WTC11 (cell line): ENCODE measurements around the gene SMARCB1. TPM values are rescaled to one million over a fixed set of nuclear protein-coding genes. Genes with fewer than 3 reads are reported as not detected.

ENCODE experiments used
- ATAC-seq: fragments of 200-7000 bp; cut with Tn5 transposase; 2 replicates; pipeline ENCODE4 v1.10.0; 2021; ENCODE audit warnings: mild to moderate bottlenecking, moderate library complexity
- CTCF ChIA-PET: fragments of 300-600 bp; sonication (Branson Sonifier 250); formaldehyde crosslinking; loops from one replicate; lab custom pipeline; 2021; ENCODE audit warnings: antibody characterized with exemption; lab: Charles Lee
- POLR2A ChIA-PET: fragments of 350-600 bp; sonication (Branson Sonifier 250); formaldehyde crosslinking; loops from one replicate; lab custom pipeline; 2021; ENCODE audit warnings: antibody characterized with exemption; lab: Charles Lee
- DNase-seq: peaks from one replicate; pipeline ENCODE4 v3.0.0; 2021; ENCODE audit warnings: low spot score
- H3K27ac Mint-ChIP-seq: 2 replicates; pipeline ENCODE4 v1.8.0; 2021; ENCODE audit warnings: mixed read lengths
- H3K27me3 Mint-ChIP-seq: 2 replicates; pipeline ENCODE4 v1.8.0; 2021; ENCODE audit warnings: low read depth, mild to moderate bottlenecking, moderate library complexity, mixed read lengths
- H3K36me3 Mint-ChIP-seq: 2 replicates; pipeline ENCODE4 v1.8.0; 2021; ENCODE audit warnings: mixed read lengths
- H3K4me1 Mint-ChIP-seq: 2 replicates; pipeline ENCODE4 v1.8.0; 2022; ENCODE audit warnings: mixed read lengths
- H3K4me3 Mint-ChIP-seq: 2 replicates; pipeline ENCODE4 v1.8.0; 2021; ENCODE audit warnings: mild to moderate bottlenecking, moderate library complexity, mixed read lengths
- H3K9me3 Mint-ChIP-seq: 2 replicates; pipeline ENCODE4 v1.8.0; 2021; ENCODE audit warnings: mixed read lengths
- ARID4B ChIP-seq: sonication (generic); formaldehyde crosslinking; IDR thresholded peaks from 2 replicates; pipeline ENCODE4 v1.8.0; 2023; ENCODE audit warnings: missing genetic modification reagents, mild to moderate bottlenecking, borderline replicate concordance
- E2F4 ChIP-seq: sonication (generic); formaldehyde crosslinking; IDR thresholded peaks from 2 replicates; pipeline ENCODE4 v1.8.1; 2022; ENCODE audit warnings: low read depth, mild to moderate bottlenecking, moderate library complexity, missing genetic modification reagents, borderline replicate concordance
- ETV6 ChIP-seq: sonication (generic); formaldehyde crosslinking; IDR thresholded peaks from 2 replicates; pipeline ENCODE4 v1.8.1; 2022; ENCODE audit warnings: mild to moderate bottlenecking, missing genetic modification reagents
- FOXK1 ChIP-seq: sonication (generic); formaldehyde crosslinking; IDR thresholded peaks from 2 replicates; pipeline ENCODE4 v1.8.0; 2022; ENCODE audit warnings: mild to moderate bottlenecking, moderate library complexity, missing genetic modification reagents
- FOXP4 ChIP-seq: sonication (generic); formaldehyde crosslinking; IDR thresholded peaks from 2 replicates; pipeline ENCODE4 v1.8.0; 2022; ENCODE audit warnings: mild to moderate bottlenecking, missing genetic modification reagents
- HMGA2 ChIP-seq: fragments of 250-450 bp; sonication (Bioruptor Pico); IDR thresholded peaks from 2 replicates; pipeline ENCODE4 v1.4.0; 2021; ENCODE audit warnings: mild to moderate bottlenecking, moderate library complexity
- IRF1 ChIP-seq: sonication (generic); formaldehyde crosslinking; IDR thresholded peaks from 2 replicates; pipeline ENCODE4 v1.8.0; 2023; ENCODE audit warnings: missing genetic modification reagents
- MAX ChIP-seq: sonication (generic); formaldehyde crosslinking; IDR thresholded peaks from 2 replicates; pipeline ENCODE4 v1.8.0; 2022; ENCODE audit warnings: mild to moderate bottlenecking, missing genetic modification reagents
- SMAD3 ChIP-seq: sonication (generic); formaldehyde crosslinking; IDR thresholded peaks from 2 replicates; pipeline ENCODE4 v1.8.0; 2022; ENCODE audit warnings: missing genetic modification reagents, mild to moderate bottlenecking, borderline replicate concordance
- TEAD1 ChIP-seq: sonication (generic); formaldehyde crosslinking; IDR thresholded peaks from 2 replicates; pipeline ENCODE4 v1.8.0; 2022; ENCODE audit warnings: mild to moderate bottlenecking, missing genetic modification reagents
- ZNF232 ChIP-seq: sonication (generic); formaldehyde crosslinking; IDR thresholded peaks from 2 replicates; pipeline ENCODE4 v1.8.0; 2022; ENCODE audit warnings: mild to moderate bottlenecking, missing genetic modification reagents
- ZNF532 ChIP-seq: fragments of 250-450 bp; sonication (Bioruptor Pico); IDR thresholded peaks from 2 replicates; pipeline ENCODE4 v1.9.0; 2021; ENCODE audit warnings: mild to moderate bottlenecking, borderline replicate concordance
- total RNA-seq: library from RNA; stranded (reverse); gene quantifications from 3 replicates; pipeline ENCODE4 v1.2.3, GENCODE V29; 2021

Gene SMARCB1
- total RNA-seq, 1 experiment from 2014 or later, result 135 TPM

GRCh38 chr22:23857606-23858483 lies 71.1 kb downstream of the SMARCB1 start, which contains the start of gene SLC2A11:
SLC2A11 (plus strand) TSS chr22:23857875; CDS start chr22:23858000, 125 bp downstream.
- Mint-ChIP-seq H3K27me3 (no peaks in the 10 kb centered on the region; the same call in 1 of the 2 replicates), H3K9me3 (no peaks in the 10 kb centered on the region), H3K4me1 (peaks cover 26% of the 10 kb centered on the region), H3K27ac (peak within 1 kb of the TSS; percentile 95), H3K36me3 (peaks cover 2% of the 10 kb centered on the region; the same call in 1 of the 2 replicates), H3K4me3 (peak within 1 kb of the TSS; percentile 79)
- peak; percentile 87 for ATAC-seq
- CTCF ChIA-PET, result interaction anchor here (0.6 to 3.0 kb wide), 41 partner anchors 8 to 1106 kb away, joined by 3 to 93 read pairs (median 4); partner anchors contain the start of genes CHCHD10, DERL3, DRICH1 and MIF
- DNase-seq, result peak; percentile 97
- POLR2A ChIA-PET, result interaction anchor here (0.6 to 2.4 kb wide), 15 partner anchors 8 to 118 kb away, joined by 3 to 27 read pairs (median 4); partner anchors contain the start of genes DERL3, MIF and ZNF70
- TF ChIP-seq ETV6 (peak; percentile 83), FOXK1 (CRISPR knock-in tag) (0 out of 2 replicates have a peak, but pooled peaks have one; percentile 25), ZNF232 (0 out of 2 replicates have a peak, but pooled peaks have one; percentile 68), MAX (CRISPR knock-in tag) (0 out of 2 replicates have a peak, but pooled peaks have one; percentile 54), IRF1 (CRISPR knock-in tag) (peak; percentile 26; the same call in 1 of the 2 replicates), E2F4 (CRISPR knock-in tag) (no peak), HMGA2 (CRISPR knock-in tag) (0 out of 2 replicates have a peak, but pooled peaks have one; percentile 26), FOXP4 (CRISPR knock-in tag) (peak; percentile 56), TEAD1 (CRISPR knock-in tag) (0 out of 2 replicates have a peak, but pooled peaks have one; percentile 26), ARID4B (CRISPR knock-in tag) (no peak), SMAD3 (CRISPR knock-in tag) (0 out of 2 replicates have a peak, but pooled peaks have one; percentile 36), ZNF532 (CRISPR knock-in tag) (no peak)
